Measurements from ENCODE around the gene NACA.

Gene NACA

DNA sequence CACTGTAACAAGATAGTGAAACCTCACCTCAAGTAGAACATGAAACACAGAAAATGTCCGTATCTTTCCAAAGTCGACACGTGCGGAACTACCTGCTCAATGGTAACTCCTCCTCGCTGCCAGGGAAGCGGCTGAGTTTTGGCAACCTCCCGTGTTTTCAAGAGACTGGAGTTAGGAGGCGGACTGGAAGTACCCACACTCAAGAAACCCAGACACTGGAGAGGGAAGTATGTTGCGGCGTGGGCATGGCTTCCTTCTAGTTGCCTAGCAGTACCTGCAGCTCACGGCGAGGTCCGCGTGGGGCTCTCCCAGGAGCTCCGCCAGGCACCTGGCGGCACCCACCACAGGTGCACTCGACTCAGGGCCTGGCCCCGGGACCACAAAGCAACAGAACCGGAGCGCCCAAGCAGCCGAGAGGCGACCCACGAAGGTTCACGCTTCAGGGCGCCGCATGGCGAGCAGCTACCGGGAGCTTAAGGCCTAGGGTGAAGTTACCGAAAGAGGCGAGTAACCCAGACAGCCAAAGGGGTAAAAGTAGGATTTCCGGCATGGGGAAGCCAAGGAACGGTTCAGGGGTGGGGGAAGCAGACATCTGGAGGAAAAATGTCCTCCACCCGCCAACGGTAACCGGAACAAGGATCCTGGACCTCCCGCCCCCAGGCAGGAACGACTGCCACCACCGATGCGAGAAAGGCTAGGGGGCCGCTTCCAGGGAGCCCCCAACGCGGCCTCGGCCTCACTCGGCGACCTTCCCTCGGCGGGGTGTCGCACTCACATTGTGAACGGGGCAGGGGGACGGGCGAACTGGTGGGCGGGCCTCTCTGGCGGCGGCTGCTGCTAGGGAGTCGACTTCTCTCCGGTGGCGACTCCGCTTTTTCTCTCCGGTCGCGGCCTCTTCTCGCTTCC is 37.6 kb downstream of the NACA start:
- DNase-seq = peak; percentile 79

DNA sequence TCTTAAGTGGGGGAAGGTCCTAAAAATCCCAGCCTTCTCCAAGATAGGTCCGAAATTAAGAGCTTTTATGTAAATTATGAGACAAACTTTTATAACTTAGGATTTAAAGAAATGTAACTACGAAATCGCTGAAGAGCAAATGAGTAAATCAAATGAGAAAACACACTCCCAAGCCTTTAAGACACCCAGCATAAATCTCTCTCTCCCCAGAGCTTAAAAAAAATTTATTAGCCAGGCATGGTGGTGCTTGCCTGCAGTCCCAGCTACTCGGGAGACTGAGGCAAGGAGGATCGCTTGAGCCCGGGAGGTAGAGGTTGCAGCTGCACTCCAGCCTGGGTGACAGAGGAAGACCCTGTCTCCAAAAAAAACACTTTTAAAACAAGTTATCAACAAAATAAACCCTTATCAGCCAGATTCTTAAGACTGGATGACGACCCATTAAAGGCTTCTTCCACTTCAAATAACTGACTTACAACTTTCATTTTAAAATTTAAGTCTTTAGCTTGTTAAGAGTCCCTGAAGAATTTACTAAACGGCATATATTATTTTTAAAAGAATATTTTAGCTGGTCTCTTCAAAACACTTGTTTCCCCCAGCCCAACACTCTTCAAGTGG is 40.2 kb downstream of the NACA start:
- DNase-seq = no peak

DNA sequence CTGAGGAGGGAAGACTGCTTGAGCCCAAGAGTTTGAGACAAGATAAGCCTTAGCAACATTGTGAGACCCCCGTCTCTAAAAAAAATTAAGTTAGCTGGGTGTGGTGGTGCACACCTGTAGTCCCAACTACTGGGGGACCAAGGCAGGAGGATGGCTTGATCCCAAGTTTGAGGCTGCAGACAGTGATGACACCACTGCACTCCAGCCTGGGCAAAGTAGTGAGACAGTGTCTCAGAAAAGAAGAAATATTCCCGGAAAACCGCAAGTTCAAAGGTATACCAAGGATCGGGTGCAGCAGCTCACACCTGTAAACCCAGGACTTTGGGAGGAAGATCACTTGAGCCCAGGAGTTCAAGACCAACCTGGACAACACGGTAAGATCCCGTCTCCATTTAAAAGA is 42.8 kb downstream of the NACA start:
- DNase-seq = no peak

DNA sequence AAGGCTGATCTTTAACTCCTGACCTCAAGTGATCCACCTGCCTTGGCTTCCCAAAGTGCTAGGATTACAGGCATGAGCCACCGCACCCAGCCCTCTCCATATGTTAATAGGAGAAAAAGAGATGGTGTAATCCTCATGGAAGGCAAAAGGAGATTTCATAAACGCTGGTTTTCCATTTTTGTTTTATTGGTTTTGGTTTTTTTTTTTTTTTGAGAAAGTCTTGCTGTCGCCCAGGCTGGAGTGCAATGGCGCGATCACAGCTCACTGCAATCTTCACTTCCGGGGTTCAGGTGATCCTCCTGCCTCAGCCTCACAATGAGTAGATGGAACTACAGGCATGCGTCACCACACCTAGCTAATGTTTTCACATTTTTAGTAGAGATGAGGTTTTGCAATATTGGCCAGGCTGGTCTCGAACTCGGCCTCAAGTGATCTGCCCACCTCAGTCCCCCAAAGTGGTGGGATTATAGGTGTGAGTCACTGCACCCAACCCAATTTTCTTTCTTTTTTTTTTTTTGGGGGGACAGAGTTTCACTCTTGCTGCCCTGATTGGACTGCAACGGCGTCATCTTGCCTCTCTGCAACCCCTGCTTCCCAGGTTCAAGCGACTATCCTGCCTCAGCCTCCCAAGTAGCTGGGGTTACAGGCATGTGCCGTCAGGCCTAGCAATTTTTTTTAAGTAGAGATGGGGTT is 45.1 kb downstream of the NACA start:
- DNase-seq = no peak

DNA sequence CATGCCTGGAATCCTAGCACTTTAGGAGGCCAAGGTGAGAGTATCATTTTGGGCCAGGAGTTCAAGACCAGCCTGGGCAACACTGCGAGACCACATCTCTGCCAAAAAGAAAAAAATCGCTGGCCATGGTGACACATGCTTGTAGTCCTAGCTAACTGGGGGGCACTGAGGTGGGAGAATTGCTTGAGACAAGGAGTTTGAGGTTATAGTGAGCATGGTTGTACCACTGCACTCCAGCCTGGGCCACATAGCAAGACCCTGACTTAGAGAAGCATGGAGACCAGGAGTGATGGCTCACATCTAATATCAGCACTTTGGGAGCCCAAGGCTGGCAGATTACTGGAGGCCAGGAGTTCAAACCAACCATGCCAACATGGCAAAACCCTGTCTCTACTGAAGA is 46.2 kb downstream of the NACA start:
- DNase-seq = no peak

DNA sequence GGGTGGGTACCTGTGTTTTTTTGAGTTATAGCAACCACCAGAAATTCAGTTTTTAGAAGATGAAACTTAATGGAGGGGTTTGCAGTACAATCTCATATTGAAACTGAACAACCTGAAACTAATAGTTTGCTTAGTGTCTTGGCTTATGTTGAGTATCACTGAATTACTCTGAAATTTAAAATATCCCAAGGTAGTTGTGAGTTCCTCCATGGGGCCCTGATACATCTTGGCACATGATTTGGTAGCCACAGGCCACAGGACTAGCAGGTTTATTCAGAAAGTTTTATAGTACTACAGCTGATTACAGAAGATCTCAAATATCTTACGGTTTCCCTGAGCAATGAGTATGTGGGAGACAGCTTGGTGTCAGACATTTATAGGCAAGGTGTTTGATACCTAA is 47.4 kb downstream of the NACA start:
- no peak for DNase-seq

DNA sequence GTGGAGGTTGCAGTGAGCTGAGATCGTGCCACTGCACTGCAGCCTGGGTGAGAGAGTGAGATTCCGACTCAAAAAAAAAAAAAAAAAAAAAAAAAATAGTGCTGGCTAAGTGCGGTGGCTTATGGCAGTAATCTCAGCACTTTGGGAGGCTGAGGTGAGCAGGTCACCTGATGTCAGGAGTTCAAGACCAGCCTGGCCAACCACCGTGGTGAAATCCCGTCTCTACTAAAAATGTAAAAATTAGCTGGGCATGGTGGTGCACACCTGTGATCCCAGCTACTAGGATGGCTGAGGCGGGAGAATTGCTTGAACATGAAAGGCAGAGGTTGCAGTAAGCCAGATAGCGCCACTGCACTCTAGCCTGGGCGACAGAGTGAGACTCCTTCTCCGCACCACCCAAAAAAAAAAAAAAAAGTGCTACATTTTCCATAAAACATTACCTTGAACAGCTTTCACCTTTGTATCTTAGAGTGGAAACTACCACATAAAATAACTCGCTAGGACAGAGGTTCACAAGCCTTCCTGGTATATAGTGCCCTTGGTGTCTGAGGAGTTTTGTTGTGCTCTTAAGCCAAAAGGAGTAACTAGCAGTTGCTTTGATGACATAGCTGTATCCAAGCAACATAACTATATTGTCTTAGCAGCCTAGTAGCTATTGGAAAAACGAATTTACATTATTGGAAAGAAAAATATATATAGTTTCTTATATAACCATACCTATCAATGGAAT is 48.1 kb downstream of the NACA start:
- DNase-seq = no peak

DNA sequence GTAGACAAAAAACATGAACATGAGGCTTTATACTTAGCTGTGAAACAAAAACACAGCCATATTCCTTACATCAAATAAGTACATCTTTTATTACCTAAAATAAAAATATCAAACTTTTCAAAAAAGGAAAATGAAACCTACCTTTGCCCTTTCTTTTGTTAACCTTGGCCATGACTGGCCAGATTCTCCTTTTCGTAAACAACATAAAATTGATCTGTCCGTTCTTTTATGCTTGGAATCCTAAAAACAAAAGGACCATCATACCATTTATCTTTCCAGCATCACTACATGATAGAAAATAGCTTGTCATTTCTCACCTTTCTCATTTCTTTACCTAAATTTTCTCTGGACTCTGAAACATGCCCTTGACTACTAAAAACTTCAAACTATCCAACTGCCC is 53.5 kb downstream of the NACA start:
- no peak for DNase-seq

DNA sequence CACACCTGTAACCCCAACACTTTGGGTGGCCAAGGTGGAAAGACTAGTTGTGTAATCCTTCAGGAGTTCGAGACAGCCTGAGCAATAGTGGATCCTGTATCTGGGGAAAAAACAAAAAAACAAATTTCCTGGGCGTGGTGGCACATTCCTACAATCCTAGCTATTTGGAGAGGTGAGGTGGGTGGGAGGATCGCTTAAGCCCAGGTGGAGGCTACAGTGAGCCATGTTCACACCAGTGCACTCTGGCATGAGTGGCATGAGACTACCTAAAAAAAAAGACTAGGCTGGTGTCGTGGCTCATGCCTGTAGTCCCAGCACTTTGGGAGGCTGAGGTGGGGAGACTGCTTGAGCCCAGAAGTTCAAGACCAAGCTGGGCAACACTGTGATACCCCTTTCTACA is 54.3 kb downstream of the NACA start:
- no peak for DNase-seq

DNA sequence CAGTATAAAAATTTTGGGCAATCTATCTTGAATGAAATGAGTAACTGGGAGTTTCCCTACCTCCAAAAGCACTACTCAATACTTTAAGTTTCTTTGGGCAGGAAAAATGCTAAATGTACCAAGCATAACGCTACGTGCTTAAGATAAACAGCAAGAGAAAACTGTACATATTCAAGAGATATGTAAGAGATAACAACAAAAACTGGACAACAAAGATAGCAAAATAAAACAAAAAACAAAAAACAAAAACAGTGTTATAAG is 57.0 kb downstream of the NACA start:
- DNase-seq = no peak
